ENCODE data around the gene CNIH1.
A peak's percentile ranks its signal among the peaks of the same experiment; 100 is the strongest.
"Not testable (repeated sequence)": the region's sequence is repeated elsewhere in the genome, so short reads cannot be mapped to it uniquely, and the experiment has no call there.

The CNIH1 gene

DNA sequence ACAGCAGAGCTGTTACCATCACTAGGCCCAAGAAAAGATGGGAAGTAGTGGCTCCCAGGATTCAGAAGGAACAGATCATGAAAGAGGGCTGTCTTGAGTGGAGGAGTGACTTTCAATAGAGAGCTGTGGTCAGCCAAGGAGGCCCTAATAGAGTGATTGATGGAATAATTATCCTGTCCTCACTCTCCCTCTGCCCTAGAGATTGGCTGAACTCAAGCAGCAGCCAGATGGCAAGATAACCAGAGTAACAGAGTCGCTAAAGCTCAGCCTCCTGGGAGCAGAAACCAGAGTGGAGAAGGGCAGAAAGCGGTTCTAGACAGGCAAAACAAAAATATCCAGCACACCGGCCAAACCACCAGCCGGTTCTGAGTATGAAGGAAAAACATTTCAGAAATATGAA is 24.5 kb upstream of the CNIH1 start:
- DNase-seq: peak; percentile 11

DNA sequence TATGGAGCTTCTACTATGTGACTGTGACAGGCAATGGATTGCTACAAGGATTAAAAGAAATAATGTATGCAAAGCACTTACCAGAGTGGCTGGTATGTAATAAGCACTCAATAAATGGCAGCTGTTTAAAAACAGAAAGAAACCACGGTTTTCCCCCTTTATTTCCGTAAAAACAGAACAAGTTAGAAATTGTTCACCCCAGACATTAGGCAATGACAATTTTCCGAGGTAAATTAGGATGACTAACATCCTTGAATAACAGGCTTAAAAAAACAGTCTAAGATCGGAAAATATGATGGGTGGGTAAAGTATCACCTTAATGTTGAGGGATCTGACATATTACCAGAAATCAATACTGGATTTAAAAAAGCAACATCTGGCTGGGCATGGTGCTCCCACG is 20.9 kb upstream of the CNIH1 start:
- no peak for DNase-seq

DNA sequence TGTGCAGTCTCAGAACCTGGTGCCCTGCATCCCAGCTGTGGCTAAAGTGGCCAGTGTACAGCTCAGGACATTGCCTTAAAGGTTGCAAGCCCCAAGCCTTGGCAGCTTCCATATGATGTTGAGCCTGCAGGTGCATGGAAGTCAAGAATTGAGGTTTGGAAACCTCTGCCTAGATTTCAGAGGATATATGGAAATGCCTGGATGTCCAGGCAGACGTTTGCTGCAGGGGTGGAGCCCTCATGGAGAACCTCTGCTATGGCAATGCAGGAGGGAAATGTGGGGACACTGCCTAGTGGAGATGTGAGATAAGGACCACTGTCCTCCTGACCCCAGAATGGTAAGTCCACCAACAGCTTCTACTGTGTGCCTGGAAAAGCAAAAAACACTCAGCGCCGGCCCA is 17.9 kb upstream of the CNIH1 start:
- no peak for DNase-seq

DNA sequence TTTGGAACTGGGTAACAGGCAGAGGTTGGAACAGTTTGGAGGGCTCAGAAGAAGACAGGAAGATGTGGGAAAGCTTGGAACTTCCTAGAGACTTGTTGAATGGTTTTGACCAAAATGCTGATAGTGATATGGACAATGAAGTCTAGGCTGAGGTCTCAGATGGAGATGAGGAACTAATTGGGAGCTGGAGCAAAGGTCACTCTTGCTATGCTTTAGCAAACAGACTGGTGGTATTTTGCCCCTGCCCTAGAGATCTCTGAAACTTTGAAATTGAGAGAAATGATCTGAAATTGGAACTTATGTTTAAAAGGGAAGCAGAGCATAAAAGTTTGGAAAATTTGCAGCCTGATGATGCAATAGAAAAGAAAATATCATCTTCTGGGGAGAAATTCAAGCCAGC is 17.4 kb upstream of the CNIH1 start:
- DNase-seq: not testable (repeated sequence)

DNA sequence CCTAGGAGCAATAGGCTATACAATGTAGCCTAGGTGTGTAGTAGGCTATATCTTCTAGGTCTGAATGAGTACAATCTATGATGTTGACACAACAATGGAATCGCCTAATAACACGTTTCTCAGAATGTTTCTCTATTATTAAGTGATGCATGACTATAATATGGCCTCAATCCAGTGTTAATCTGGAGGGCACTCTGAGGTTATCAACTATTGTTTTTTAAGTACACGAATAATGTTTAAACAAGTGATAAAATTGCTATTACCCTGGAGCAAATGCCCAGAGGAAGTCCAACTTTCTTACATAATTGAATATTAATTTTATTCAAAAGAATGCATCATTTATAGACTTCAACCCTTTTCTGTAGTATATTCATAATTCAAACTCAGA is 16.4 kb upstream of the CNIH1 start:
- DNase-seq: no peak

DNA sequence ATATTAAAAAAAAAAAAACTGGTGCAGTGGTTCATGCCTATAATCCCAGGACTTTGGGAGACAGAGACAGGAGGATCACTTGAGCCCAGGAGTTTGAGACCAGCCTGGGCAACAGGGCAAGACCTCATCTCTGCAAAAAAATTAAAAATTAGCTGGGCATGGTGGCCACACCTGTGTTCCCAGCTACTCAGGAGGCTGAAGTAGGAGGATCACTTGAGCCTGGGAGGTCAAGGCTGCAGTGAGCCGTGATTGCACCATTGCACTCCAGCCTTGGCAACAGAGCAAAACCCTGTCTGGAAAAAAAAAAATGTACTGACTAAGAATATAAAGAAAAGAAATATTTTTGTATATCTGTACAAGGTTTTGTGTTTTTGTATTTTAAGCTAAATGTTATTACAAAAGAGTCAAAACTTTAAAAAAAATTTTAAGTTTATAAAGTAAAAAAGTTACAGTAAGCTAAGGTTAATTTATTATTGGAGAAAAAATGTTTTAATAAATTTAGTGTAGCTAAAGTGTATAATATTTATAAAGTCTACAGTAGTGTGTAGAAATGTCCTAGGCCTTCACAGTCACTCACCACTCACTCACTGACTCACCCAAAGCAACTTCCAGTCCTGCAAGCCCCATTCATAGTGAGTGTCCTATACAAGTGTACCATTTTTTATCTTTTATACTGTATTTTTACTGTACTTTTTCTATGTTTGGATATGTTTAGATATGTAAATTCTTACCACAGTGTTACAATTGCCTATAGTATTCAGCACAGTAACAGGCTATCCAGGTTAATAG is 15.8 kb upstream of the CNIH1 start:
- not testable (repeated sequence) for DNase-seq

DNA sequence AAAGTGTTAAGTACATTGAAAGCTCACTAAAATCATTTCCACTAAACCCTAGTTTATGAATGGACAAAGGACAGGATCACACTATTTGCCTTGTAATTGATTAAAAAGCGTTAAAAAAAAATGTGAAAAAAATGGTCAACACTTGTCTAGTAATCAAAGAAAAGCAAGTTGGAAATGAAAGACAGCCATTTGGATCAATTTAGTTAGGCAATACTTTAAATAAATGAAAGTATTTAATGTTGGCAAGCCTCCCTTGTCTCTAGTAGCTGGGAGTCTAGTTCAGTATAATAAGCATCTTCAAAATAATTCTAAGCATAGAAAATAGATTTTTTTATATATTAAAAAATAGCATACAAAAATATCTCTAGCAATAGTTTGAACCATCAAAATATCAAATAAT is 14.2 kb upstream of the CNIH1 start:
- DNase-seq: no peak

DNA sequence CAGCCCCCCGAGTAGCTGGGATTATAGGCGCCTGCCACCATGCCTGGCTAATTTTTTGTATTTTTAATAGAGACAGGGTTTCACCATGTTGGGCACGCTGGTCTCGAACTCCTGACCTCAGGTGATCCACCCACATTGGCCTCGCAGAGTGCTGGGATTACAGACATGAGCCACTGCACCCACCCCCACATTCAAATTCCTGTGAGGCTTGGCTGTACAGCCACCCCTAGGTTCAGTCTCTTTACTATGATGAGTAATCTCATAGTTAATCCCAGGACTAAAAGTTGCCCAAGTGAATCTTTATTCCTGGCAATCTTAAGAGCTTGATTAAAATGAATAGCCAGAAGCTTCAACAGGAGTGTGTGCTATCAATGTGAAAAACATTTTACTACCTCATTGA is 12.8 kb upstream of the CNIH1 start:
- DNase-seq: not testable (repeated sequence)

DNA sequence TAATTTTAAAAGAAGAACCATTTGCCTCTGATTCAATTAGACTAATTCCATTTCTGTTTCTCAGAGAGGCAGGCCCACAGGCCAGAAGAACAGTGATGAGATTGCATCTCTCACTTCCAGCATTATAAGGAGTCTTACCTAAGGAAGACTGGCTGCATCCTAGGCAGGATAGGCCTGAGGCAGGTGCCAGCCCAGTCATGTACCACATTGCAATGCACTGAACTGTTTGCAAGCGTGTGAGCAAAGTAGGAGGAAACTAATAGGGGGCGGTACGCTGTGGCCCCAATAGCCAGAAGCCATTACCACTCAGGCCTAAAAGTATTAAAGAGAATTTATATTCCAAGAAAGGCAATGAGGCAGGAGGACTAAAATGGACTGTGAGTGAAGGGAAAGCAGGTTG is 12.1 kb upstream of the CNIH1 start:
- DNase-seq: no peak

DNA sequence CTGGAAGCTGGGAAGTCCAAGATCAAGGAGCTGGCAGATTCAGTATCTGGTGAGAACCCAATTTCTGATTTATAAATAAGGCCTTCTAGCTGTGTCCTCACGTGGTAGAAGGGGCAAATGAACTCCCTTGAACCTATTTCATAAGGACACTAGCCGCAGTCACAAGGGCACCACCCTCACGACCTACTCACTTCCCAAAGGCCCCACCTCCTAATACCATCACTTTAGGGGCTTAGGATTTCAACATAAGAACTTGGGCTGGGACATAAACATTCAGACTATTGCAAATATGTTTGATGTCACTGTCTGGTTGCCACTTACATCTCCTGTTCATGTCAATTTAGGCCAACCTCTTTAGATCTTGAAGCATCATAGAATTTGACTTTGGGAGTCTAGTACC is 10.8 kb upstream of the CNIH1 start:
- DNase-seq: no peak

DNA sequence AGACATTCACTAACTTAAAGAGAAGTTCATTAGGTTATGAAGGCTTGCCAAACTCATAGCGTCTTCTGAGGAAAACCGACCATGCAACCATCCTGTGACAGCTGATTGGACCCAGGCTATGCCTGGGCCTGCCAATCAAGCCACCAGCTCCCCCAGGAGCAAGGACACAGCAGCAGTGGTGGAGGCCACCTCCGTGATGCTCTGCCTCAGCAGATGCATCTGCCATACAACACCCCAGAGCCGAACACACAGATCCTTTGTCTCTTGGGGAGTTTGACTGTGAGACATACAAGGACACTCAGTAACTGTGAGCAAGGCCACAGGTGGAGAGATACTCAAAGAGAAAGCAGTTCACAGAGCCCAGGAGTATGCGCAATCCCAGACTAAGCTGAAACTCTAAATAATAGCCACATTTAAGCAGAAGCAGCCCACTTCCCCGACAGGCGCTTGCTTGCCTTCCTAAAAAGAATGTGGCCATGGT is 10.0 kb upstream of the CNIH1 start:
- DNase-seq: no peak

DNA sequence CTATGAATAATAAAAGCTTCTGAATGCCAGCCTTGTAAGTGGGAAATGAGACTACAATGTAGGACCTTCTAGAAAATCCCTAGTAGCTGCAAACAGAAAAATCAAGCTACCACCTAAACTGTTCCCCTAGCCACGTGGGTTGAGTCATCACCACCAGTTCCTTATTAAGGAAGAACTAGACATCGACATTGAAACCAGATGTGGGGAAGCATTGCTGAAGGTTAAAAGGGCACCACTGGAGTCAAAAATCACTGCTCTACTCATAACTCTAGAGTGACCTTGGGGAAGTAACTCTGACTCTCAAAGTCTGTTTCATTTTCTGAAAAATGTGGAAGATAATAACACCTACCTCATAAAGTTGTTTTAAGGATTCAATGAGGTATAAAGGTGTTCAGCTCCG is 9.4 kb upstream of the CNIH1 start:
- no peak for DNase-seq

DNA sequence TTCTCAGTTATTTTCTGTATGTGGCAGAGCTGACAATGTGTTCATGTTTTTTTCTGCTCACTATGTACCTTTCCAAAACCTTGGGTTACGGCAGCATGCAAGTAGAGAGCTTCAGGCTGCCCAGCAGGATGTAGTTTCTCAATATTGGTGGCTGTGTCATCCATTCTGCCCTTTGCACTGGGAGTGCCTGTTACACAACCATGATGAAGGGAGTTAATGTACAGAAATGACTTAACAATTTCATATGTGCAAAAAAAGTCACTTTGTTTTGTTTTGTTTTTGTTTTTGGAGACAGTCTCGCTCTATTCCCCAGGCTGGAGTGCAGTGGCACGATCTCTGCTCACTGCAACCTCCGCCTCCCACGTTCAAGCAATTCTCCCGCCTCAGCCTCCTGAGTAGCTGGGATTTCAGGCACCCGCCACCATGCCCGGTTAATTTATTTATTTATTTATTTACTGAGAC is 6.1 kb upstream of the CNIH1 start:
- DNase-seq: no peak

DNA sequence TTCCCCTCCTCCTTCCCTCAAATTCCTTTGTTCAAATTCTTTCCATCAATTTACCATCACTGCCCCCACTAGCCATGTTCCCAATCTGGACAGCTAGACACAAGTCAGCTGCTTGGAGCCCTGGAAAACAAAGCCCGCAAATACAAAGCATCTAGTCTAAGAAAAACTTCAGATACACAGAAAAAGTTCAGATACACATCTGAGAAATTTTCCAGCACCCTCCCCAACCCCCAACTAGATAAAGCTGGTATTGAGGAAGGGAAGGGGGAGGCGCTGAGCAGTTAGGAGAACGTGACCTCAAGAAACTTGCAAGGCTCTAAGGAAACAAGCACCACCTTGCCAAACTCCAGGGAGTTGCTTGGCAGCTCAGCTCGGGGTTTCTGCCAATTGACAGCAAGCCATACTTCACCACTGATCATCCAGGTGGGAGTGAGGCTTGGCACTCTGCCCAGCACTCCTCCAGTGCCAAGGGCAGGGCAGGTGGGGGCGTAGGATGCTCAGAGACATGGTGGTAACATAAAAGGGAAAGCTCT is 5.1 kb upstream of the CNIH1 start:
- DNase-seq: peak; percentile 75

DNA sequence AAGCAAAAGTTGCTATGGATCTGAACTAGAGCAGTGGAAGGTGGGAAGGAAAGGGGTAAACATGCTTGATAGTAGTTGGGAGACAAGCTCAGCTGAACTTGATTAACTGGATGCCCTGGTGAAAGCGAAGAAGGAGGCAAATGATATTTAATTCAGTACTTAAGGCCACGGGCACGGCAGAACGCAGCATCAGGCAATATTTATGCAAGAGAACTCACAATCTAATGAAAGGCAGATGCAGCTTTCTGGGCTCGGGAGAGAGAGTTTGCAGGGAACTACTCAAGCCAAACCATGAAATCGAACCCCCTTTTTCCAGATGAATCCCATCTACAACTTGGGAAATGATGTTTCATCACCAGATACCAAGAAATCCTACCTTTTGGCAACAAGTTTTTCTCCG is 3.5 kb upstream of the CNIH1 start:
- no peak for DNase-seq

DNA sequence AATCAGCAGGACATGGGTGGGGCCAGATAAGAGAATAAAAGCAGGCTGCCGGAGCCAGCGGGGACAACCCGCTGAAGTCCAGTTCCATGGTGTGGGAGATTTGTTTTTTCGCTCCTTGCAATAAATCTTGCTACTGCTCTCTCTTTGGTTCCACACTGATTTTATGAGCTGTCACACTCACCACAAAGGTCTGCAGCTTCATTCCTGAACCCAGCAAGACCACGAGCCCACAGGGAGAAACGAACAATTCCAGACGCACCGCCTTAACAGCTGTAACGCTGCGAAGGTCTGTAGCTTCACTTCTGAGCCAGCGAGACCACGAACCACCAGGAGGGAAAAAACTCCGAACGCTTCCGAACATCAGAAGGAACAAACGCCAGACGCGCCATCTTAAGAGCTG is 2.8 kb upstream of the CNIH1 start:
- no peak for DNase-seq

DNA sequence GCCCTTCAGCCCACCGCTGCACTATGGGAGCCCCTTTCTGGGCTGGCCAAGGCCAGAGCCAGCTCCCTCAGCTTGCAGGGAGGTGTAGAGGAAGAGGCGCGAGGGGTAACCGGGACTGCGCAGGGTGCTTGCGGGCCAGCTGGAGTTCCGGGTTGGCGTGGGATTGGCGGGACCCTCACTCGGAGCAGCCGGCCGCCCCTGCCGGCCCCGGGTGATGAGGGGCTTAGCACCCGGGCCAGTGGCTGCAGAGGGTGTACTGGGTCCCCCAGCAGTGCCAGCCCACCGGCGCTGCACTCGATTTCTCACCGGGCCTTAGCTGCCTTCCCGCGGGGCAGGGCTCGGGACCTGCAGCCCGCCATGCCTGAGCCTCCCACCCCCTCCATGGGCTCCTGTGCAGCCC is 1.8 kb upstream of the CNIH1 start:
- not testable (repeated sequence) for DNase-seq

DNA sequence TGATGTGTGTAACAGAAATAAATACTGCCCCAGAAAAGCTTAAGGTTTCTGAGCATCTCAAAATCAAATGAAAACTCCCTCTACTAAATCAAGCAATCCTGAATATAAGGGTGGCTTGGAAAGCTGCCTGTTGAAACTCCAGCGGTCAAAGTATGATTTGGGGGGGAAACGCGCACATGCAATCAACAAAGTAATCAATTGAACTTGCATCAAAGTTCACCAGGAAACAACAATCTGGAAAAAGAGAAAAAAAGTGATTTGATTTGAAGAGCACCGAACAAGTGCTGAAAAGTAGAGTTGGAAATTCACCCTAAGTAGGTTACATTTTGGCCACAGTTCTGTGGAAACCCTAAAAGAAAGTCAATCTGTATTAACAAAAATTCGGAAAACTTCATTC is 700 bp downstream of the CNIH1 start:
- no peak for DNase-seq

DNA sequence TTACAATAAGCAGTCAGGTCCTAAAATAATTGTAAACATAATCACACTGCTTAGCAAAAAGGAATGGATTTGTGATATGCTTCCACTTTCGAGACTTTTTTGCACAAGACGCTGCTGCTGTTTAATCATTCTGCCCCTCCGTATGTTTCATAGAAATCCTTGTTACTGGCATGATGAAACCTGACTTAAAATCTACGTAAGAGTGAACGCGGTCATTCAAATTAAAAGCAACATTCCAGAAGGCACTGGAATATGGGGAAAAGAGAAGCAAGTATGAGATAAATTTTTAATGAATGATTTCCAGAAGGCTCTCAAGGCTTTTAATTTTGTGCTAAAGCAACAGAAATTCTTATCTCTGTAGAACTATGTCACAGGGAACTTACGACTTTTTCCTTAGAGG is 1.1 kb downstream of the CNIH1 start:
- DNase-seq: no peak

DNA sequence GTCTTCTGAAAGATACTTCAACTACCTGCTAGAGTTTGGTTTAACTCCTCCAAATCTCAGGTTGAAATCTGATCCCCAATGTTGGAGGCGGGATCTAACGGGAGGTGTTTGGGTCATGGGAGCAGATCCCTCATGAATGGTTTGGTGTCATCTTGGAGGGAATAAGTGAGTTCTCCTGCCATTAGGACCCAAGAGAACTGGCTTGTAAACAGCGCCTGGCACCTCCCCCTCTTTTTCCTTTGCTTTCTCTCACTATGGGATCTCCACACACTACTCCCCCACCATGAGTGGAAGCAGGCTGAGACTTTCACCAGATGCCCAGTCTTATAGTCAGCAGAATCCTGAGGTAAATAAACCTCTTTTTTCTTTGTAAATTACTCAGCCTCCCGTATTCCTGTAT is 2.5 kb downstream of the CNIH1 start:
- no peak for DNase-seq

DNA sequence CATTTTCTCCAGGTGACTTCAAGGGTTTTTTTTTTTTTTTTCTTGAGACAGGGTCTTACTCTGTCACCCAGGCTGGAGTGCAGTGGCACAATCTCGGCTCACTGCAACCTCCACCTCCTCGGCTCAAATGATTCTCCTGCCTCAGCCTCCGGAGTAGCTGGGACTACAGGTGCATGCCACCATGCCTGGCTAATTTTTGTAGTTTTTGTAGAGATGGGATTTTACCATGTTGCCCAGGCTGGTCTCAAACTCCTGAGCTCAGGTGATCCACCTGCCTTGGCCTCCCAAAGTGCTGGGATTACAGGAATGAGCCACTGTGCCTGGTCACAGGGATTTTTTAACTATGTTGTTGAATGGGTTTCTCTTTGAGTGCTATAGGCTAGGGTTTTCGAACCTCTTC is 3.2 kb downstream of the CNIH1 start:
- DNase-seq: not testable (repeated sequence)

DNA sequence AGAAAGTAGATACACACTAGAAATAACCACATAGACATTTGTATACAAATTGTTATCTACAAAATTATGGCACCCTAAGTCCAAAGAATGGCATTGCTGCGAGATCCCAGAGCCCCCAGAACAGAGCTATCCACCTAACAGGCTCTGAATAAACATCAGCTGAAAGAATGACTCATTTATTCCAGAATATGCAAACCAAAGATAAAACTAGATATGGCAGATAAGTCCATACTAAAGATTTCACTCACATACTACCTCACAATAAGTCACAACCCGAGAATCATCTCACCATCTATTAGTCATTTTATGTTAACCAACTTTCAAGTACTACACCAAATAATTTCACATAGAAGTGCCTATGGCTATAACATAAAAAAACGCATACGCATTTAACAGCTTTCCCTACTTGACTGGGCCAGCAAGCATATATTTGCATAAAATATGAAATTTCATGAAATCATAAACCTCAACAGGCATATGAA is 5.6 kb downstream of the CNIH1 start:
- no peak for DNase-seq

DNA sequence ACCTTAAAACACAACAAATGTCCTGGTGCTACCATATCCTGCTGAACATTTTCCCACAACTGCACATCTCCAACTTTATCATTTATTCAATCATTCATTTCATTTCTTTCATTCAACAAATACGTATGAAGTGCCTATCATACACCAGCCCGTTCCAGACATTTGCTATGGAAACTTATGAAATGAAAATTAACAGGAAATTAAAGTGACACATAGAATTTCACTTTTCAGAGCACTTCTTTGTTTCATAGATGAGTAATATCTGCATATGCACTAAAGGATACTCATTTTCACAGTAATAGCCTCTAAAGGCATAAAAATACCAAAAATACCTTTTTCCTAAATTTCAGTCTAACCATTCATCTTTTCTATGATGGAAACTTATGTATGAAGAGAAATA is 12.6 kb downstream of the CNIH1 start:
- no peak for DNase-seq

DNA sequence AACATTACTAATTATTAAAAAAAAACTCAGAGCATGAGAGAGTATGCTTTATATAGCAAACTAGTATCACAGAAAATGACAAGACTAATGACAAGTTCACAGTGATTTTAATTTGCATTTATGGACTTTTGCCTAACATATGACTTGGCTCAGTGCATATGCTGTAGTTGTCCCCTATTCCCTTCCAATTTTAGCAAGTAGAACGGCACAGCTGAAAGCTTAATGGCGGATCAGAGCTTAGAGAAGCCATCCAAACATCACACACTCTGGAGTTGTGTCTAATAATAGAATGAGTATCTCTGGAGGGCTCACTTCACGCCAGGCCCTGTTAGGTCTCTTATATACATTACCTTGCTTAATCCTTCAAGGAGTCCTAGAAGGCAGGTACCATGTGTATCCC is 13.3 kb downstream of the CNIH1 start:
- no peak for DNase-seq

All from NCI-H446 treated with DMSO at 0.1 percent for 48 hours (cell line).